HEK293 (cell line): ENCODE results near the gene ANKRD16.

Source experiments
- ATF2 ChIP-seq: fragments of 450-650 bp; formaldehyde crosslinking; IDR thresholded peaks from 2 replicates; pipeline ENCODE4 v1.5.1; 2016; ENCODE audit warnings: missing biosample characterization, missing genetic modification characterization, low read depth
- HIC1 ChIP-seq: fragments of 450-650 bp; formaldehyde crosslinking; IDR thresholded peaks from 2 replicates; pipeline ENCODE4 v1.5.1; 2016; ENCODE audit warnings: missing biosample characterization, missing genetic modification characterization
- HOXA7 ChIP-seq: sonication (generic); formaldehyde crosslinking; IDR thresholded peaks from 2 replicates; pipeline ENCODE4 v1.8.1; 2022; ENCODE audit warnings: missing genetic modification reagents, borderline replicate concordance
- TRIM28 ChIP-seq: IDR thresholded peaks from 2 replicates; pipeline ENCODE4 v1.6.1; 2011; ENCODE audit warnings: low read length, control low read depth, borderline replicate concordance
- ZEB2 ChIP-seq: fragments of 450-650 bp; formaldehyde crosslinking; IDR thresholded peaks from 2 replicates; pipeline ENCODE4 v1.5.1; 2016; ENCODE audit warnings: missing biosample characterization, missing genetic modification characterization
- ZNF133 ChIP-seq: fragments of 450-650 bp; formaldehyde crosslinking; IDR thresholded peaks from 2 replicates; pipeline ENCODE4 v1.5.1; 2016; ENCODE audit warnings: missing biosample characterization, missing genetic modification characterization
- ZNF23 ChIP-seq: fragments of 450-650 bp; formaldehyde crosslinking; IDR thresholded peaks from 2 replicates; pipeline ENCODE4 v1.5.1; 2016; ENCODE audit warnings: missing biosample characterization, missing genetic modification characterization, borderline replicate concordance
- ZNF274 ChIP-seq, 2 experiments: fragments of 200-500 bp in 1 of 2; fragments of 450-650 bp in 1 of 2; sonication (Bioruptor generic) in 1 of 2; formaldehyde crosslinking in 1 of 2; IDR thresholded peaks; 2 replicates each; pipeline versions ENCODE4 v1.5.1 to v1.6.1; 2014 to 2016; ENCODE audit warnings: borderline replicate concordance in 1 of 2, inconsistent platforms in 1 of 2, low read length in 1 of 2, missing biosample characterization in 1 of 2, missing genetic modification characterization in 1 of 2
- ZNF394 ChIP-seq: fragments of 450-650 bp; formaldehyde crosslinking; IDR thresholded peaks from 2 replicates; pipeline ENCODE4 v1.5.1; 2016; ENCODE audit warnings: missing biosample characterization, missing genetic modification characterization, mild to moderate bottlenecking, moderate library complexity, borderline replicate concordance
- ZNF513 ChIP-seq: fragments of 450-650 bp; IDR thresholded peaks from 2 replicates; pipeline ENCODE4 v1.5.1; 2018; ENCODE audit warnings: missing biosample characterization, missing genetic modification characterization
- ZNF629 ChIP-seq: fragments of 450-650 bp; formaldehyde crosslinking; IDR thresholded peaks from 2 replicates; pipeline ENCODE4 v1.5.1; 2017; ENCODE audit warnings: missing biosample characterization, missing genetic modification characterization
- ZNF660 ChIP-seq: fragments of 450-650 bp; IDR thresholded peaks from 2 replicates; pipeline ENCODE4 v1.5.1; 2018; ENCODE audit warnings: missing biosample characterization, mild to moderate bottlenecking, missing genetic modification characterization
- TF ChIP-seq, protein P1 (sequence below): fragments of 450-650 bp; formaldehyde crosslinking; IDR thresholded peaks from 2 replicates; pipeline ENCODE4 v1.5.1; 2016; ENCODE audit warnings: missing biosample characterization, missing genetic modification characterization

DNA sequence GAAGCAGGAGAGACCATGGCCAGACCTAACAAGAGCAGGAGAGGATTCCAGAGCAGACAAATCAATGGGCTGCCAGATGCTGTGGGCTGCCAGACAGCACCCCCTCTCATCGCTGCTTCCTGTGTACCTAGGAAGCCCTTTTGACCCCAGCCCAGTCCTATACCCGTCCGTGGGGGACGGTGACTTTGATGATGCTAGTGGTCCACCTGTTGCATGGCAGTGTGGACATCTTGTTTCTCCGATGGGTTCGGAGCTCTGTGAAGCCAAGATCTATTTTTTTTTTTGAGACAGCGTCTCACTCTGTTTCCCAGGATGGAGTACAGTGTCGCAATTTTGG, 58.3 kb downstream of the ANKRD16 start:
- TF ChIP-seq, protein P1, sequence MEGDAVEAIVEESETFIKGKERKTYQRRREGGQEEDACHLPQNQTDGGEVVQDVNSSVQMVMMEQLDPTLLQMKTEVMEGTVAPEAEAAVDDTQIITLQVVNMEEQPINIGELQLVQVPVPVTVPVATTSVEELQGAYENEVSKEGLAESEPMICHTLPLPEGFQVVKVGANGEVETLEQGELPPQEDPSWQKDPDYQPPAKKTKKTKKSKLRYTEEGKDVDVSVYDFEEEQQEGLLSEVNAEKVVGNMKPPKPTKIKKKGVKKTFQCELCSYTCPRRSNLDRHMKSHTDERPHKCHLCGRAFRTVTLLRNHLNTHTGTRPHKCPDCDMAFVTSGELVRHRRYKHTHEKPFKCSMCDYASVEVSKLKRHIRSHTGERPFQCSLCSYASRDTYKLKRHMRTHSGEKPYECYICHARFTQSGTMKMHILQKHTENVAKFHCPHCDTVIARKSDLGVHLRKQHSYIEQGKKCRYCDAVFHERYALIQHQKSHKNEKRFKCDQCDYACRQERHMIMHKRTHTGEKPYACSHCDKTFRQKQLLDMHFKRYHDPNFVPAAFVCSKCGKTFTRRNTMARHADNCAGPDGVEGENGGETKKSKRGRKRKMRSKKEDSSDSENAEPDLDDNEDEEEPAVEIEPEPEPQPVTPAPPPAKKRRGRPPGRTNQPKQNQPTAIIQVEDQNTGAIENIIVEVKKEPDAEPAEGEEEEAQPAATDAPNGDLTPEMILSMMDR (tag by site-specific recombination), result no peak
- TF ChIP-seq TRIM28 (no peak), ZNF23 (tag by site-specific recombination) (no peak), ZNF274 (IDR thresholded peaks at IDR 0.05; ENCODE audit: low read length) (no peak), ZNF274 (tag by site-specific recombination; IDR thresholded peaks at IDR 0.05; ENCODE audit: borderline replicate concordance) (no peak), HIC1 (no peak), ZNF629 (tag by site-specific recombination) (no peak), HOXA7 (CRISPR knock-in tag) (no peak), ZNF660 (tag by site-specific recombination) (no peak), ZEB2 (no peak), ATF2 (tag by site-specific recombination) (no peak), ZNF394 (tag by site-specific recombination) (no peak), ZNF133 (tag by site-specific recombination) (no peak), ZNF513 (no peak)
